K562 (cell line): ENCODE measurements around the gene WDR18. TPM values are rescaled to one million over a fixed set of nuclear protein-coding genes. Genes with fewer than 3 reads are reported as not detected.

Experiments used
- ATAC-seq: fragments of 200-7000 bp; cut with Tn5 transposase; 3 replicates; pipeline ENCODE4 v1.9.1; 2020; ENCODE audit warnings: moderate library complexity
- BruUV-seq: library from RNA; stranded (reverse); fragments of 400-500 nt; replicated peaks from 2 replicates; lab custom pipeline; 2021; lab: Mats Ljungman, UMichigan
- CTCF ChIA-PET: fragments of 300-600 bp; formaldehyde crosslinking; extraction: SDS; loops from one replicate; lab custom pipeline; 2021; ENCODE audit warnings: low intra/inter-chr PET ratio; lab: Yijun Ruan, JAX
- POLR2A ChIA-PET: fragments of 300-600, 350-650 bp; sonication (Branson Sonifier 250); formaldehyde crosslinking; extraction: SDS; loops from one replicate; lab custom pipeline; 2021; ENCODE audit warnings: antibody characterized with exemption, inconsistent platforms; lab: Yijun Ruan, JAX
- DNase-seq, 4 experiments: peaks; one replicate each; pipeline versions ENCODE4 v3.0.0 to v3.0.0-alpha.2; 2011 to 2018; ENCODE audit warnings: low spot score in 3 of 4, mixed read lengths in 3 of 4; ENCODE audit errors: extremely low read depth in 1 of 4
- FAIRE-seq: peaks from 2 replicates; lab custom pipeline; 2011; peaks lifted over from hg19 to GRCh38; lab: Jason Lieb, UNC
- H2AFZ ChIP-seq: 2 replicates; pipeline ENCODE4 v1.6.0; 2011; ENCODE audit warnings: low read depth, low read length, control low read depth, inconsistent platforms
- H3K27ac ChIP-seq: fragments of 200-600 bp; 3 replicates; pipeline ENCODE4 v1.8.0; 2011; ENCODE audit warnings: low read depth, mild to moderate bottlenecking, control low read depth, inconsistent platforms, low read length, moderate library complexity, mixed read lengths; ENCODE audit errors: extremely low read depth
- H3K27me3 ChIP-seq, 2 experiments: fragments of 300-600 bp in 1 of 2; 2 replicates in 1 of 2; 3 replicates in 1 of 2; pipeline versions ENCODE4 v1.6.0 to v1.8.0; 2011; ENCODE audit warnings: inconsistent platforms in 2 of 2, low read length in 2 of 2, mild to moderate bottlenecking in 1 of 2, mixed read lengths in 1 of 2, moderate library complexity in 1 of 2; ENCODE audit not compliant: control insufficient read depth in 2 of 2, insufficient read depth in 2 of 2
- H3K36me3 ChIP-seq: fragments of 300-600 bp; 3 replicates; pipeline ENCODE4 v1.8.0; 2011; ENCODE audit warnings: mild to moderate bottlenecking, low read length, inconsistent platforms; ENCODE audit not compliant: control insufficient read depth, insufficient read depth
- H3K4me1 ChIP-seq, 2 experiments: fragments of 200-600 bp in 1 of 2; replicated peaks in 1 of 2; 2 replicates in 1 of 2; 3 replicates in 1 of 2; pipeline versions ENCODE4 v1.5.1 to v1.8.0; 2011; ENCODE audit warnings: inconsistent platforms in 2 of 2, low read length in 2 of 2, mild to moderate bottlenecking in 1 of 2, mixed read lengths in 1 of 2, moderate library complexity in 1 of 2; ENCODE audit not compliant: control insufficient read depth in 2 of 2, insufficient read depth in 2 of 2
- H3K4me2 ChIP-seq: 2 replicates; pipeline ENCODE4 v1.6.1; 2011; ENCODE audit warnings: low read length, control low read depth, inconsistent platforms, mixed read lengths; ENCODE audit not compliant: insufficient read depth
- H3K4me3 ChIP-seq: fragments of 200-600 bp; sonication (generic), shearing (Covaris generic); 2 replicates; pipeline ENCODE4 v1.5.1; 2016; ENCODE audit warnings: control low read depth, inconsistent platforms
- H3K79me2 ChIP-seq: fragments of 200-600 bp; 3 replicates; pipeline ENCODE4 v1.8.0; 2011; ENCODE audit warnings: low read length, inconsistent platforms; ENCODE audit not compliant: control insufficient read depth, insufficient read depth
- H3K9ac ChIP-seq, 2 experiments: 2 replicates each; pipeline versions ENCODE4 v1.6.0 to v1.6.1; 2011; ENCODE audit warnings: low read depth in 2 of 2, low read length in 2 of 2, control low read depth in 1 of 2, inconsistent platforms in 1 of 2, mild to moderate bottlenecking in 1 of 2, mixed read lengths in 1 of 2; ENCODE audit not compliant: insufficient read depth in 1 of 2
- H3K9me1 ChIP-seq: one replicate; pipeline ENCODE4 v1.6.0; 2011; ENCODE audit warnings: inconsistent platforms, mild to moderate bottlenecking, low read length, moderate library complexity; ENCODE audit not compliant: control insufficient read depth, insufficient read depth
- H3K9me3 ChIP-seq: replicated peaks from 2 replicates; pipeline ENCODE4 v1.5.1; 2011; ENCODE audit warnings: low read depth, low read length, inconsistent platforms; ENCODE audit not compliant: control insufficient read depth, insufficient read depth
- H4K20me1 ChIP-seq: replicated peaks from 2 replicates; pipeline ENCODE4 v1.6.1; 2011; ENCODE audit warnings: low read length, inconsistent platforms, mixed read lengths; ENCODE audit not compliant: control insufficient read depth, insufficient read depth
- POLR2AphosphoS5 ChIP-seq: IDR thresholded peaks from 2 replicates; pipeline ENCODE4 v1.6.1; 2011; ENCODE audit warnings: mild to moderate bottlenecking, low read depth, low read length, moderate library complexity; ENCODE audit not compliant: control insufficient read depth, insufficient read depth
- POLR2G ChIP-seq: fragments of 200-400 bp; formaldehyde crosslinking; IDR thresholded peaks from 2 replicates; pipeline ENCODE4 v1.6.1; 2017; ENCODE audit warnings: low read depth, mild to moderate bottlenecking, antibody characterized with exemption, low read length, moderate library complexity
- RBFOX2 ChIP-seq: fragments of 200-400 bp; formaldehyde crosslinking; IDR thresholded peaks from 2 replicates; pipeline ENCODE4 v1.6.1; 2017; ENCODE audit warnings: low read depth, mild to moderate bottlenecking, low read length, moderate library complexity
- ZNF282 ChIP-seq: sonication (generic); formaldehyde crosslinking; IDR thresholded peaks from 2 replicates; pipeline ENCODE4 v1.8.1; 2023; ENCODE audit warnings: missing genetic modification reagents
- WGBS: fragments of 100-300 bp; shearing (Covaris generic); methylation state at CpG from one replicate; pipeline ENCODE4 v1.1.6; 2016; ENCODE audit warnings: low coverage, mixed read lengths; ENCODE audit not compliant: insufficient coverage; ENCODE audit errors: missing lambda C conversion rate; 5-methylcytosine and 5-hydroxymethylcytosine counted together
- in situ Hi-C: fragments of 300-500 bp; cut with MboI; formaldehyde crosslinking; loops from 4 replicates; pipeline ENCODE4 v1.15.0; 2018; ENCODE audit warnings: inconsistent platforms, mixed read lengths
- intact Hi-C: fragments of 100-400 bp; cut with micrococcal nuclease; formaldehyde crosslinking; loops from 2 replicates; pipeline ENCODE4 v1.14.2; 2022
- polyA plus RNA-seq, 8 experiments: library from polyadenylated mRNA; depleted of rRNA in 4 of 8; stranded (reverse) in 5 of 8; unstranded in 3 of 8; fragments of >200 nt; fragmentation: Nextera tagmentation in 2 of 8; fragmentation: Illumina TruSeq in 1 of 8; extraction: Ambion mirVana in 2 of 8; extraction: Trizol in 1 of 8; gene quantifications; 2 replicates each; pipeline versions ENCODE4 v1.2.1 to v1.2.3, GENCODE V29; 2011 to 2014; ENCODE audit warnings: inconsistent platforms in 1 of 8, missing spikeins in 1 of 8
- total RNA-seq, 7 experiments: library from RNA; depleted of rRNA in 6 of 7; stranded (reverse); fragments of >200 nt in 6 of 7; fragmentation: Illumina TruSeq in 2 of 7; extraction: Trizol in 2 of 7; gene quantifications; 2 replicates each; pipeline versions ENCODE4 v1.2.1 to v1.2.3, GENCODE V29; 2011 to 2021; ENCODE audit warnings: low replicate concordance in 1 of 7
- TF ChIP-seq, protein P1 (sequence below), 2 experiments: IDR thresholded peaks in 1 of 2; conservative IDR thresholded peaks in 1 of 2; 2 replicates each; pipeline ENCODE4 v1.6.1; 2016; ENCODE audit warnings: low read depth in 2 of 2, mild to moderate bottlenecking in 1 of 2, missing compliant biosample characterization in 1 of 2, missing genetic modification characterization in 1 of 2, moderate library complexity in 1 of 2

The WDR18 gene
- total and polyA plus RNA-seq, 9 of the 15 experiments (the other 6 are each of a cell fraction or from before 2014, with no cell fraction given), result 0.65 to 181 (median 30.1) TPM

DNA sequence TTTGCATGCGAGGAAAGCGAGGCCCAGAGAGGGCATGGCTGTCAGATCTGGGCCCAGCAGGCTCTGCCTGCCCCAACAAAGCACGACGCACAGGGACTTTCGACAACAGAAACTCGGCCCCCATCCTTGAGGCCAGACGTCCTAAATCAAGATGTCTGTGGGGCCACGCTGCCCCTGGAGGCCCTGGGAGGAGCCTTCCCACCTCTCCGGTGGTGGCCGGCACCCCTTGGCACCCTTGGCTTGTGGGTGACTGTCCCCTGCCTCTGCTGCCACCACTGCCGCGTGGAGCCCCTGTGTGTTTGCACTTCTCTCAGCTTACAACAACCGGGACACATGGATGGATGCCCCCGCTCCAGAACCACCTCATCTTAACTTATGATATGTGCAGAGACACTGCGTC, 4.4 kb downstream of the WDR18 start:
- intact Hi-C loops, result no loop called here
- DNase-seq (no peak), ATAC-seq (no peak), FAIRE-seq (no peak)
- Histone ChIP-seq H3K4me3 (no peak overlapping the region), H3K36me3 (peaks cover 74% of the 10 kb centered on the region; the same call in 2 of the 3 replicates), H3K4me1 (peaks cover 12 to 79% of the 10 kb centered on the region in 2 experiments; a peak in 4 of 5 replicates), H3K79me2 (peaks cover 23% of the 10 kb centered on the region), H3K27me3 (no peaks in the 10 kb centered on the region), H3K9me1 (peaks cover 3% of the 10 kb centered on the region), H3K9me3 (no peaks in the 10 kb centered on the region), H2AFZ (no peak overlapping the region), H3K4me2 (no peak overlapping the region), H4K20me1 (no peaks in the 10 kb centered on the region), H3K27ac (no peak overlapping the region), H3K9ac (no peak overlapping the region; a peak in 1 of 4 replicates)
- WGBS, result 90% methylated on average over 15 of the region's 15 CpGs
- TF ChIP-seq POLR2AphosphoS5 (no peak), ZNF282 (CRISPR knock-in tag) (no peak), POLR2G (peak; percentile 42; the same call in 1 of the 2 replicates), RBFOX2 (peak; percentile 10; the same call in 1 of the 2 replicates)
- TF ChIP-seq, protein P1, sequence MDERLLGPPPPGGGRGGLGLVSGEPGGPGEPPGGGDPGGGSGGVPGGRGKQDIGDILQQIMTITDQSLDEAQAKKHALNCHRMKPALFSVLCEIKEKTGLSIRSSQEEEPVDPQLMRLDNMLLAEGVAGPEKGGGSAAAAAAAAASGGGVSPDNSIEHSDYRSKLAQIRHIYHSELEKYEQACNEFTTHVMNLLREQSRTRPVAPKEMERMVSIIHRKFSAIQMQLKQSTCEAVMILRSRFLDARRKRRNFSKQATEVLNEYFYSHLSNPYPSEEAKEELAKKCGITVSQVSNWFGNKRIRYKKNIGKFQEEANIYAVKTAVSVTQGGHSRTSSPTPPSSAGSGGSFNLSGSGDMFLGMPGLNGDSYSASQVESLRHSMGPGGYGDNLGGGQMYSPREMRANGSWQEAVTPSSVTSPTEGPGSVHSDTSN (CRISPR knock-in tag; IDR thresholded peaks at IDR 0.05; ENCODE audit: low read depth), result no peak
- TF ChIP-seq, protein P1 (tag; conservative IDR thresholded peaks at IDR 0.05; ENCODE audit: low read depth), result no peak
- BruUV-seq, result no TSS peak
- in situ Hi-C loops, result loop anchor here (5.0 kb wide), 1 partner anchor 226 kb away; no protein-coding TSS in a partner anchor
- CTCF ChIA-PET, result no interaction called here
- POLR2A ChIA-PET, result interaction anchor here (1.4 kb wide), 1 partner anchor 281 kb away, joined by 4 read pairs; the partner anchor contains the start of gene CIRBP
